Heart left ventricle (tissue), 13 donors: ENCODE results near the gene GTF3C1.

Experiments
- CTCF ChIP-seq, 12 donors: fragments of 200-600 bp; sonication (generic) in 4 of 12; IDR thresholded peaks; one replicate each; pipeline versions ENCODE4 v1.5.0 to v1.8.0; 2018 to 2022; ENCODE audit warnings: antibody characterized with exemption in 12 of 12, mild to moderate bottlenecking in 5 of 12
- POLR2A ChIP-seq, 2 donors: fragments of 450-650 bp; IDR thresholded peaks; one replicate each; pipeline ENCODE4 v1.6.1; 2017; ENCODE audit warnings: antibody characterized with exemption in 2 of 2, mild to moderate bottlenecking in 2 of 2, moderate library complexity in 2 of 2
- donor health status: ischemic (EF 13 %, LVEDD 7.1; RV severe dilation, severe dysfunction).
- donor health status: DM: no; HTN: yes; CAD: no.
- donor health status: DM: no; HTN: no; CAD: no.
- donor health status: ischemic (EF 25% LVEDD 6.9; RV normal size, moderate dysfunction).
- donor health status: ischemic (EF 25% LVEDD 5.7; RV mildly dilated, moderate dysfunction).
- donor health status: ischemic (EF 35%, LVEDD 5.7; RV mildly dilated, moderate dysfunction).
- donor health status: nonischemic (EF 11% LVEDD 7.7; RV severe dilation, severe dysfunction).
- donor health status: DM: yes; HTN: yes; CAD: no.
- donor health status: PGD.
- donor health status: ischemic (EF 29% LVEDD 5.4; RV normal size, mild dysfunction).
- donor health status: nonischemic (EF 23%, LVEDD 6.1; RV moderate dilation, normal function).

DNA sequence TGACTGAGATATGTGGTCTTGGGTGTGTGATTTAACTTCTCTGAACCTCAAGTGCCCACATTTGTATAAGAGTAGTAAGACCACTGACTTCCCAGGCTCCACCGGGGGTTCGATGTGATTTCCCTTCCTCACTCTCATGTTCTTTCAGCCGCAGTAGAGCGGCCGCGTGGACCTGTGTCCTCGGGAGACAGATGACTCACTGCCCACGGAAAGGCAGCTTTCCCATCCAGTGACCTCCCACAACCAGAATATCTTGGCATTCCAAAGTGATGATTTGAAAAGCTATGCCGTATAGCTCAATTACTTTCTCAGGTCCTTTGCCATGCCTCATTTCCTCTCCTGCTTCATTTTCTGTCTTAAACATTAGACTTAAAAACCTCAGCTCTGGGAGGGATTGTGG, 74.2 kb downstream of the GTF3C1 start:
- TF ChIP-seq POLR2A (IDR thresholded peaks at IDR 0.05) (no peak), CTCF (IDR thresholded peaks at IDR 0.05) (no peak)
